Ishikawa (cell line): ENCODE results near the gene GRID1.

ENCODE experiments used
- CEBPB ChIP-seq: IDR thresholded peaks from 2 replicates; pipeline ENCODE4 v1.6.1; 2012
- CREB1 ChIP-seq: IDR thresholded peaks from 2 replicates; pipeline ENCODE4 v1.6.1; 2012; ENCODE audit warnings: low read depth
- EGR1 ChIP-seq: IDR thresholded peaks from 2 replicates; pipeline ENCODE4 v1.6.1; 2012
- EP300 ChIP-seq: IDR thresholded peaks from 2 replicates; pipeline ENCODE4 v1.6.1; 2012; ENCODE audit warnings: borderline replicate concordance
- FOXM1 ChIP-seq: IDR thresholded peaks from 2 replicates; pipeline ENCODE4 v1.6.1; 2012; ENCODE audit warnings: low read depth, borderline replicate concordance
- NFIC ChIP-seq: IDR thresholded peaks from 2 replicates; pipeline ENCODE4 v1.6.1; 2012
- RAD21 ChIP-seq: IDR thresholded peaks from 2 replicates; pipeline ENCODE4 v1.6.1; 2012; ENCODE audit warnings: low read depth
- TAF1 ChIP-seq: IDR thresholded peaks from 2 replicates; pipeline ENCODE4 v1.6.1; 2012; ENCODE audit warnings: low read depth, mild to moderate bottlenecking
- TCF12 ChIP-seq: IDR thresholded peaks from 2 replicates; pipeline ENCODE4 v1.6.1; 2012; ENCODE audit warnings: low read depth
- TEAD4 ChIP-seq: IDR thresholded peaks from 2 replicates; pipeline ENCODE4 v1.6.1; 2012
- YY1 ChIP-seq: IDR thresholded peaks from 2 replicates; pipeline ENCODE4 v1.6.1; 2012; ENCODE audit warnings: low read depth
- ZBTB7A ChIP-seq: IDR thresholded peaks from 2 replicates; pipeline ENCODE4 v1.6.1; 2012; ENCODE audit warnings: low read depth
- TF ChIP-seq, protein P1 (sequence below): IDR thresholded peaks from 2 replicates; pipeline ENCODE4 v1.6.1; 2012
- TF ChIP-seq, protein P2 (sequence below): IDR thresholded peaks from 2 replicates; pipeline ENCODE4 v1.6.1; 2012
- TF ChIP-seq, protein P3 (sequence below): IDR thresholded peaks from 2 replicates; pipeline ENCODE4 v1.6.1; 2012; ENCODE audit warnings: low read depth, mild to moderate bottlenecking

Gene GRID1

DNA sequence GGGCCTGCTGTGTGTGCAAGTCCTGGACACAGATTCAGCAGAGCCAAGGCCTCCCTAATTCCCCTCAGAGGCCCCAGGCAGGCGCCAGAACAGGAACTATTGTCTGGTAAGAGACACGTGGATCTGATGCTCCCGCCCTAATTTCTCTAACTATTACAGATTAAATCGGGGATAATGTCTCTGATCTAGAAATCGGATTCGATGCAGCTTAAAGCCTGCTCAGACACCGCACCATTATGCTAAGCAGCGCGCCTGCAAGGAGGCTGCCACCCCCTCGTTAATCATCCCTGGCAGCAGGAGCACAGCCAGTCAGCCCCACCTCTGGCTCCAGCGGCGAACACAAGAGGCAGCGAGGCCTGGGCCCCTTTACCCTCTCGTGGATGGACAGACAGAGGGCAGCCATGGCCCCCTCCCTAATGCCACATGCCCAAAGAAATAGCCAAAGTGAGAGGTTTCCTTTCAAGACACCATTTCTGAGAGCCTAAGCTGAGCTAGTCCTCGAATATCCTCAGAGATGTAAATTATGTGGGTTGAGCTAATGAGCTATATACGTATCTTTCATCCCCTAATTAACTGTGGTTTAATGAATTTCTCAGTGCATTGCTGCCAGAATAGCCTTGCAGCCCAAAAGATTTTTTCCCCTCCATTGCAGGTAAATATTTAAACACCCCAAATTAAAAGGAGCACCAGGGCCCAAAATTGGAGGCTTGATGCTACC is 122.1 kb downstream of the GRID1 start:
- no peak for TF ChIP-seq NFIC
- no peak for TF ChIP-seq EGR1
- TF ChIP-seq TEAD4: no peak
- no peak for TF ChIP-seq EP300
- TF ChIP-seq, protein P1, sequence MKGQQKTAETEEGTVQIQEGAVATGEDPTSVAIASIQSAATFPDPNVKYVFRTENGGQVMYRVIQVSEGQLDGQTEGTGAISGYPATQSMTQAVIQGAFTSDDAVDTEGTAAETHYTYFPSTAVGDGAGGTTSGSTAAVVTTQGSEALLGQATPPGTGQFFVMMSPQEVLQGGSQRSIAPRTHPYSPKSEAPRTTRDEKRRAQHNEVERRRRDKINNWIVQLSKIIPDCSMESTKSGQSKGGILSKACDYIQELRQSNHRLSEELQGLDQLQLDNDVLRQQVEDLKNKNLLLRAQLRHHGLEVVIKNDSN: no peak
- no peak for TF ChIP-seq ZBTB7A
- TF ChIP-seq TAF1: no peak
- TF ChIP-seq, protein P2, sequence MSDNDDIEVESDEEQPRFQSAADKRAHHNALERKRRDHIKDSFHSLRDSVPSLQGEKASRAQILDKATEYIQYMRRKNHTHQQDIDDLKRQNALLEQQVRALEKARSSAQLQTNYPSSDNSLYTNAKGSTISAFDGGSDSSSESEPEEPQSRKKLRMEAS: no peak
- TF ChIP-seq FOXM1: no peak
- TF ChIP-seq CEBPB: no peak
- TF ChIP-seq TCF12: no peak
- TF ChIP-seq, protein P3, sequence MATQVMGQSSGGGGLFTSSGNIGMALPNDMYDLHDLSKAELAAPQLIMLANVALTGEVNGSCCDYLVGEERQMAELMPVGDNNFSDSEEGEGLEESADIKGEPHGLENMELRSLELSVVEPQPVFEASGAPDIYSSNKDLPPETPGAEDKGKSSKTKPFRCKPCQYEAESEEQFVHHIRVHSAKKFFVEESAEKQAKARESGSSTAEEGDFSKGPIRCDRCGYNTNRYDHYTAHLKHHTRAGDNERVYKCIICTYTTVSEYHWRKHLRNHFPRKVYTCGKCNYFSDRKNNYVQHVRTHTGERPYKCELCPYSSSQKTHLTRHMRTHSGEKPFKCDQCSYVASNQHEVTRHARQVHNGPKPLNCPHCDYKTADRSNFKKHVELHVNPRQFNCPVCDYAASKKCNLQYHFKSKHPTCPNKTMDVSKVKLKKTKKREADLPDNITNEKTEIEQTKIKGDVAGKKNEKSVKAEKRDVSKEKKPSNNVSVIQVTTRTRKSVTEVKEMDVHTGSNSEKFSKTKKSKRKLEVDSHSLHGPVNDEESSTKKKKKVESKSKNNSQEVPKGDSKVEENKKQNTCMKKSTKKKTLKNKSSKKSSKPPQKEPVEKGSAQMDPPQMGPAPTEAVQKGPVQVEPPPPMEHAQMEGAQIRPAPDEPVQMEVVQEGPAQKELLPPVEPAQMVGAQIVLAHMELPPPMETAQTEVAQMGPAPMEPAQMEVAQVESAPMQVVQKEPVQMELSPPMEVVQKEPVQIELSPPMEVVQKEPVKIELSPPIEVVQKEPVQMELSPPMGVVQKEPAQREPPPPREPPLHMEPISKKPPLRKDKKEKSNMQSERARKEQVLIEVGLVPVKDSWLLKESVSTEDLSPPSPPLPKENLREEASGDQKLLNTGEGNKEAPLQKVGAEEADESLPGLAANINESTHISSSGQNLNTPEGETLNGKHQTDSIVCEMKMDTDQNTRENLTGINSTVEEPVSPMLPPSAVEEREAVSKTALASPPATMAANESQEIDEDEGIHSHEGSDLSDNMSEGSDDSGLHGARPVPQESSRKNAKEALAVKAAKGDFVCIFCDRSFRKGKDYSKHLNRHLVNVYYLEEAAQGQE: no peak
- TF ChIP-seq YY1: no peak
- no peak for TF ChIP-seq CREB1
- TF ChIP-seq RAD21: no peak

DNA sequence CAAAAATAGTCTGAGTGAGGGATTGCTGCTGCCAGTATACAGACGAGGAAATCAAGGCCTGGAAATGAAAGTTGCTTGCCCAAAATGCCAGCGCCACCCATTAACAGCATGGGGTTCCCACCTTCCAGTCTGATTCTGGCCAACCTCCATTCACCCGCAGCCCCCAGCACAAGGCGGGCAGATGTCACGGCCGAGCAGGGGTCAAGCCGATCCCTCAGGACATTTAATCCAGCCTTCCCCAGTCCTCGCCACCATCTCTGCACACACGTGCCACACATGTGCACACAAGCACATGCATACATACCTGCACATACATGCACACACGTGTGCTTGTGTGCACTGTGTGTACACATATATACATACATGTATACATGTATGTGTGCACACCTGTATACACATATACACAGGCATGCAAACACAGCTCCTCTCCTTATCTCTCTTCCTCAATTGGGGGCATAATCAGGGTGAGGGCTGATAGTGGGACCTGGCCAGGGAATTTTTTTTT is 122.9 kb downstream of the GRID1 start:
- TF ChIP-seq CREB1 (no peak), YY1 (no peak), TAF1 (no peak), EGR1 (no peak), NFIC (no peak), TCF12 (no peak), TEAD4 (no peak), EP300 (no peak), ZBTB7A (no peak), RAD21 (no peak), FOXM1 (no peak), CEBPB (no peak)
- TF ChIP-seq, protein P3: no peak
- TF ChIP-seq, protein P1: no peak
- TF ChIP-seq, protein P2: no peak

DNA sequence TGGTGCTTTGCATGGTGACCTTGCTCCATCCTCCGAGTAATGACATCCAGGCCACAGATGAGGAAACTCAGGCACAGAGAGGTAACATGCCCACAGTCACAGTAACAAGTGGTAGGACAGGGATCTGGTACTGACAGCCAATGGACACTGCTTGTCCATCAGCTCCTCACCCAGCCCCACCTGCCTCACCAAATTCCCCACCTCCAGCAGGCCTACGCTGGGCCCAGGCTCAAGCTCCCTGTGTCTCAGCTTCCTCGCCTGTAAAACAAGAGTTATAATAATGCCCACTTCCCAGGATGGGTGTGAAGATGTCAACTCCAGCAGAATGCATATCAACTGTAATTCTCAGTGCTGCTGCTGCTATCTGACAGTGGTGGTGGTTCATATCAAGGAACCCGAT is 123.8 kb downstream of the GRID1 start:
- TF ChIP-seq EP300: no peak

DNA sequence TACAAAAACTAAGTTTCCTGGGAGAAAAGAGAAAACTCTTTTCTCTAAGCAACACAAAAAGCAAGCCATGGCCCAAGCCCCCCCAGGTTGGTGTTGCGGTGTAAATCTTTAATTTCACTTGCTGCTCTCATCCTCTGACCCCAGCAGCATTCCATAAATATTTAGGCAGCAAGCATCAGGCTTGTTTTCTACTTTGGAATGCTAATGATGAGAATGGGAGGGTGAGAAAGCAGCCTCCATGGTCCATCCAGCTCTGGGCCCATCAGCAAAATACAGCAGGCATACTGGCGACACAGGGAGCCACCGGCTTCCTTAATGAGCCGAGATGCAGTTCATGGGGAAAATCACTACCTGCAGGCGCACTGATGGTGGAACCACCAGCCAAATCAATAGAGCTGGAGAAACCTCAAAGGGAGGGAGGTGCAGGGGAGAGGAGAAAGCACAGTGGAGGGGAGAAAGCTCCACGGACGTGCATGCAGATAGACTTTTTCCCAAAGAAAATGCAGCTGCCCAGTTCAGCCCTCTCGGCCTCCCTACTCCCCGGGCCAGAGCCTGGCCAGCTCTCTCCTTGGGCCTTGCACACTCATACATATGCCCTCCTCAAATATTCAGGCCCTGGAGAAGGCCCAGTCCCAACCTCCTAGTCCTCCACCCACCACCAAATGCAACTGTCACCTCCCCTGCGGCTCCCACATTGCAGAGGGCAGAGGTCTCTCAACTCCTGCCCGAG is 131.9 kb downstream of the GRID1 start:
- TF ChIP-seq TCF12 (no peak), RAD21 (no peak), EP300 (no peak)

DNA sequence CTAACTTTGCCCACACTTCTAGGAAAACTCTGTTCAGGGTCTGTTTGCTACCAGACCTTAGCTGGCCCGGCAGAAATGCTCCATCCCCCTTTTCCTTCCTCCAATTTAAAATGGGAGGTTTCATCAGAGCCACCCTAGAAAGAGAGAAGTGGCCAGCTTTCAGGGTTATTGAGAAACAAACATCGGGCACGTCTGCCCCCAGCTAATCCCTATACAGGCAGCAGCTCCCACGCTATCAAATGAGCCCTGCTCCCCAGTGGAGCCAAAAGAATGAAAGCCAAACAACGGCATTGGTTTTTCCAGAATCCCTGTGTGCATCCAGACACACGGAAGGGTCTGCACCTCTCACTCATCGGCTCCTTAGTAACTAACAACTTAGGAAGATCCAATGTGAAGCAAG is 132.5 kb downstream of the GRID1 start:
- TF ChIP-seq EP300 (no peak), TAF1 (no peak), FOXM1 (no peak), NFIC (no peak), YY1 (no peak), EGR1 (no peak), TEAD4 (no peak), TCF12 (no peak), CREB1 (no peak)
- TF ChIP-seq, protein P1: no peak
- TF ChIP-seq, protein P3: no peak
